A673 (cell line): ENCODE measurements around the gene CLEC2D.

Experiments used
- CTCF ChIP-seq: fragments of 300-800, 200-600 bp; sonication (generic); conservative IDR thresholded peaks from 2 replicates; pipeline ENCODE4 v1.5.1; 2017; ENCODE audit warnings: low read depth, mild to moderate bottlenecking, antibody characterized with exemption, low read length, moderate library complexity, mixed read lengths
- EZH2 ChIP-seq: fragments of 200-600 bp; sonication (generic); IDR thresholded peaks from 2 replicates; pipeline ENCODE4 v1.6.1; 2017; ENCODE audit warnings: borderline replicate concordance, low read depth, mild to moderate bottlenecking, mixed read lengths, antibody characterized with exemption, low read length; ENCODE audit not compliant: poor library complexity, severe bottlenecking

GRCh38 chr12:9667403-9668160 lies 1.9 kb upstream of the CLEC2D start:
- TF ChIP-seq CTCF, result no peak
- TF ChIP-seq EZH2, result no peak
